Natural killer cell (primary cell): ENCODE measurements around the gene DCTD. TPM values are rescaled to one million over a fixed set of nuclear protein-coding genes. Genes with fewer than 3 reads are reported as not detected.

Source experiments
- ATAC-seq, 3 donors: fragments of 150-1000 bp in 2 of 3; fragments of 200-7000 bp in 1 of 3; cut with Tn5 transposase; 1 replicate in 1 of 3; 2 replicates in 2 of 3; pipeline ENCODE4 v1.10.0; 2021; ENCODE audit warnings: mild to moderate bottlenecking in 2 of 3, moderate library complexity in 2 of 3
- DNase-seq, 2 donors: peaks; one replicate each; pipeline versions ENCODE4 v3.0.0 to v3.0.0-alpha.2; 2013 to 2021; ENCODE audit warnings: mixed read lengths in 1 of 2
- H3K27ac ChIP-seq: one replicate; pipeline ENCODE4 v1.5.1; 2013; ENCODE audit warnings: mild to moderate bottlenecking, low read length
- H3K27me3 ChIP-seq: one replicate; pipeline ENCODE4 v1.6.1; 2013; ENCODE audit warnings: low read length; ENCODE audit not compliant: control insufficient read depth, insufficient read depth
- H3K36me3 ChIP-seq: one replicate; pipeline ENCODE4 v1.6.1; 2013; ENCODE audit warnings: low read length; ENCODE audit not compliant: control insufficient read depth, insufficient read depth
- H3K4me1 ChIP-seq: one replicate; pipeline ENCODE4 v1.6.1; 2013; ENCODE audit warnings: low read length; ENCODE audit not compliant: control insufficient read depth, insufficient read depth
- H3K4me3 ChIP-seq: one replicate; pipeline ENCODE4 v1.5.1; 2013; ENCODE audit warnings: low read length
- H3K9me3 ChIP-seq: one replicate; pipeline ENCODE4 v1.6.1; 2013; ENCODE audit warnings: low read length; ENCODE audit not compliant: control insufficient read depth, insufficient read depth
- H3K27ac Mint-ChIP-seq, 2 donors: one replicate each; pipeline ENCODE4 v1.8.0; 2022; ENCODE audit warnings: mild to moderate bottlenecking in 2 of 2, mixed read lengths in 2 of 2, moderate library complexity in 1 of 2
- H3K27me3 Mint-ChIP-seq, 2 donors: one replicate each; pipeline ENCODE4 v1.8.0; 2022; ENCODE audit warnings: low read depth in 2 of 2, mixed read lengths in 2 of 2
- H3K36me3 Mint-ChIP-seq: one replicate; pipeline ENCODE4 v1.8.0; 2022; ENCODE audit warnings: mixed read lengths
- H3K4me1 Mint-ChIP-seq, 2 donors: one replicate each; pipeline ENCODE4 v1.8.0; 2022; ENCODE audit warnings: mixed read lengths in 2 of 2
- H3K4me3 Mint-ChIP-seq: one replicate; pipeline ENCODE4 v1.8.0; 2022; ENCODE audit warnings: mild to moderate bottlenecking, moderate library complexity, mixed read lengths
- H3K9me3 Mint-ChIP-seq, 2 donors: one replicate each; pipeline ENCODE4 v1.8.0; 2022; ENCODE audit warnings: mixed read lengths in 2 of 2
- CTCF ChIP-seq: fragments of 200-600 bp; IDR thresholded peaks from one replicate; pipeline ENCODE4 v1.8.0; 2022; ENCODE audit warnings: antibody characterized with exemption
- WGBS: methylation state at CpG from one replicate; pipeline ENCODE4 v1.1.7; 2013; ENCODE audit warnings: missing lambda C conversion rate; ENCODE audit not compliant: insufficient coverage; 5-methylcytosine and 5-hydroxymethylcytosine counted together
- intact Hi-C: fragments of 100-400 bp; cut with micrococcal nuclease; formaldehyde crosslinking; loops from one replicate; pipeline ENCODE4 v1.14.2; 2022
- total RNA-seq, 4 donors: library from RNA; stranded (reverse); fragments of 120-200 nt in 1 of 4; gene quantifications; one replicate each; pipeline versions ENCODE4 v1.2.3 to v1.2.4, GENCODE V29; 2013 to 2022

Gene DCTD
- total RNA-seq, 3 donors from 2014 or later (not counting 1 experiment from before 2014, with no cell fraction given) = 57.2 to 68.2 (median 68.1) TPM

- H3K4me1 Mint-ChIP-seq = no peaks in the 10 kb centered on the region
- no peak for DNase-seq
- Histone ChIP-seq H3K27ac (no peak overlapping the region), H3K36me3 (no peaks in the 10 kb centered on the region), H3K9me3 (no peaks in the 10 kb centered on the region), H3K4me1 (no peaks in the 10 kb centered on the region), H3K27me3 (no peaks in the 10 kb centered on the region), H3K4me3 (no peak overlapping the region)
- H3K9me3 Mint-ChIP-seq = peaks cover 2 to 4% of the 10 kb centered on the region in 2 donors
- ATAC-seq = no peak
- H3K4me3 Mint-ChIP-seq = no peak overlapping the region
- H3K36me3 Mint-ChIP-seq = no peaks in the 10 kb centered on the region
- no peak overlapping the region for H3K27ac Mint-ChIP-seq
- intact Hi-C loops = no loop called here
- no peak for TF ChIP-seq CTCF
- 94% methylated on average over 2 of the region's 2 CpGs for WGBS
- H3K27me3 Mint-ChIP-seq = peaks cover 0 to 2% of the 10 kb centered on the region in 2 donors
Measured at GRCh38 chr4:182955411-182955810, 38.2 kb upstream of the DCTD start.

GRCh38 chr4:182944484-182945213 is 27.5 kb upstream of the DCTD start:
- 65% methylated on average over 2 of the region's 4 CpGs for whole genome bisulfite sequencing
- Mint-ChIP-seq H3K4me1 (no peaks in the 10 kb centered on the region), H3K27me3 (peaks cover 18 to 23% of the 10 kb centered on the region in 2 donors), H3K27ac (no peak overlapping the region), H3K36me3 (no peaks in the 10 kb centered on the region), H3K9me3 (no peaks in the 10 kb centered on the region), H3K4me3 (no peak overlapping the region)
- no peak for TF ChIP-seq CTCF
- H3K9me3 ChIP-seq = no peaks in the 10 kb centered on the region
- intact Hi-C loops = no loop called here
- ATAC-seq (no peak), DNase-seq (no peak)
- no peak overlapping the region for H3K27ac ChIP-seq
- H3K4me3 ChIP-seq = no peak overlapping the region
- no peaks in the 10 kb centered on the region for H3K36me3 ChIP-seq
- no peaks in the 10 kb centered on the region for H3K27me3 ChIP-seq
- no peaks in the 10 kb centered on the region for H3K4me1 ChIP-seq

GRCh38 chr4:182939680-182940079 is 22.5 kb upstream of the DCTD start:
- DNase-seq = no peak
- no peak overlapping the region for H3K4me3 ChIP-seq
- no peaks in the 10 kb centered on the region for H3K4me1 ChIP-seq
- H3K36me3 ChIP-seq = no peaks in the 10 kb centered on the region
- 90% methylated on average over 9 of the region's 9 CpGs for WGBS
- no peaks in the 10 kb centered on the region for H3K9me3 ChIP-seq
- H3K27me3 ChIP-seq = no peaks in the 10 kb centered on the region
- no peak for ATAC-seq
- intact Hi-C loops = no loop called here
- Mint-ChIP-seq H3K36me3 (no peaks in the 10 kb centered on the region), H3K4me3 (no peak overlapping the region), H3K27ac (no peak overlapping the region), H3K4me1 (peaks cover 0 to 6% of the 10 kb centered on the region in 2 donors), H3K9me3 (no peaks in the 10 kb centered on the region), H3K27me3 (peaks cover 12 to 31% of the 10 kb centered on the region in 2 donors)
- no peak for TF ChIP-seq CTCF
- H3K27ac ChIP-seq = no peak overlapping the region
